GM18867 (cell line): ENCODE measurements around the gene TRAPPC4.
"Not testable (repeated sequence)": the region's sequence is repeated elsewhere in the genome, so short reads cannot be mapped to it uniquely, and the experiment has no call there.

ENCODE experiments used
- ATAC-seq: cut with Tn5 transposase; IDR thresholded peaks from one replicate; pipeline ENCODE4 v1.9.1; 2021; ENCODE audit warnings: mild to moderate bottlenecking, moderate library complexity; ENCODE audit not compliant: unreplicated experiment

Gene TRAPPC4

DNA sequence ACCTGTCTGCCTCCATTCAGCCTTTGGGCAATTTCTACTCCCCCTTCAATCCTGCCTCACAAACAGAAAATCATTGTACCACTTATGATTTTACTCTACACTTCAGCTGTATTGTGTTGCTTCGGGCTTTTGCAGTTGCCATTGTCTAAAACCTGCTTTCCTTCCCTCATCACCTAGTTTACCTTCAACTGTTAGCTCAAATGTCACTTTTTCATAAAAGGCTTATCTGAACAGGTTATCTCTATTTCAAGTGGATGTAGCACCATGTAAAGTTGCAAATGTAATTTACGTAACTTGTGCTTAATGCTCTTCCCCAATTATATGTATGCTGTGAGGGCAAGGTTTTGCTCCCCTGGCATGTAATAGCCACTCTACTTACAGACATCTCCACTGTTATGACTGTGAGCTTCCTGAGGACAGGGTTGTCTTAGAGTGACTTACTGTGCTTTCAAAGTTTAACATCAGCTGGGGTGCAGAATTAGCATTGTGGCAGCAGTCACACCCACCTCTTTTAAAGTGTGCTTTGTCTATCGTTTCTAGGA lies 5.9 kb upstream of the TRAPPC4 start:
- ATAC-seq, result no peak

DNA sequence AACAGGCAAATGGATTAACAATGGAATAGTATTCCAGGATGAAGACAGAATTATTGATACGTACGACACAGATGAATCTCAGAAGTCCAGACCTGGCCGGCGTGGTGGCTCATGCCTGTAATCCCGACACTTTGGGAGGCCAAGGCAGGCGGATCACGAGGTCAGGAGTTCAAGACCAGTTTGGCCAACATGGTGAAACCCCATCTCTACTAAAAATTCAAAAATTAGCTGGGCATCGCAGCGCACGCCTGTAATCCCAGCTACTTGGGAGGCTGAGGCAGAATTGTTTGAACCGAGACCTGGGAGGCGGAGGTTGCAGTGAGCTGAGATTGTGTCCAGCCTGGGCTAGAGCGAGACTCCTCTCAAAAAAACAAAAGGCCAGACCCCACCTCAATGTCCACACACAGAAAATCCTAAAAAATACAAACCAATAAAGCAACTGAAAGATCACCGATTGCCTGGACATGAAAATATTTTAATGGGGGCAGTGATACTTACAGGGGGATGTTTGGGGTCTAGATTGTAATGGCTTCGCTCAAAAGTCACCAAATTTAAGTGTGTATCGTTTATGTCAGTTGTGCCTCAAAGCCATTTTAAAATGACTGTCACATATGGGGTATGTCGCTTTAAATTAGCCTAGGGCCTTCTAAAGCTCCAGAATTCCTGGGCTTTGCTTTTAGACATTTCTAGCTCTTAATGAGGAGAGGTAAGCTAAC lies 4.2 kb upstream of the TRAPPC4 start:
- no peak for ATAC-seq

DNA sequence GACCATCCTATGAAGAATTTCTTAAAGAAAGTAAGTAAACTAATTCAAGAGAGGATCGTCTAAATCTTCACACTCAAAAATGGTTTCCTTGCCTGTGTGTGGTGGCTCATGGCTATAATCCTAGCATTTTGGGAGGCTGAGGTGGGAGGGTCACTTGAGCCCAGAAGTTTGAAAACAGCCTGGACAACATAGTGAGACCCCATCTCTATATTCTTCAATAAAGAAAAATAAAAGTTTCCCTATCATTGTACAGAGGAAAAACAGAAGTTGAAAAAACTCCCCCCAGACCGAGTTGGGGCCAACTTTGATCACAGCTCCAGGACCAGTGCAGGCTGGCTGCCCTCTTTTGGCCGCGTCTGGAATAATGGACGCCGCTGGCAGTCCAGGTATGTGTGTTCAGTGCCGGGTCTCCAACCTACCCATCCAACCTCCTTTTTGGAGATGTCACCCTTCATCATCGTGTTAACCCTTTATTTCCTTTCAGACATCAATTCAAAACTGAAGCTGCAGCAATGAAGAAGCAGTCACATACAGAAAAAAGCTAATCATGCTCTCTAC lies 3.4 kb upstream of the TRAPPC4 start:
- ATAC-seq, result no peak

DNA sequence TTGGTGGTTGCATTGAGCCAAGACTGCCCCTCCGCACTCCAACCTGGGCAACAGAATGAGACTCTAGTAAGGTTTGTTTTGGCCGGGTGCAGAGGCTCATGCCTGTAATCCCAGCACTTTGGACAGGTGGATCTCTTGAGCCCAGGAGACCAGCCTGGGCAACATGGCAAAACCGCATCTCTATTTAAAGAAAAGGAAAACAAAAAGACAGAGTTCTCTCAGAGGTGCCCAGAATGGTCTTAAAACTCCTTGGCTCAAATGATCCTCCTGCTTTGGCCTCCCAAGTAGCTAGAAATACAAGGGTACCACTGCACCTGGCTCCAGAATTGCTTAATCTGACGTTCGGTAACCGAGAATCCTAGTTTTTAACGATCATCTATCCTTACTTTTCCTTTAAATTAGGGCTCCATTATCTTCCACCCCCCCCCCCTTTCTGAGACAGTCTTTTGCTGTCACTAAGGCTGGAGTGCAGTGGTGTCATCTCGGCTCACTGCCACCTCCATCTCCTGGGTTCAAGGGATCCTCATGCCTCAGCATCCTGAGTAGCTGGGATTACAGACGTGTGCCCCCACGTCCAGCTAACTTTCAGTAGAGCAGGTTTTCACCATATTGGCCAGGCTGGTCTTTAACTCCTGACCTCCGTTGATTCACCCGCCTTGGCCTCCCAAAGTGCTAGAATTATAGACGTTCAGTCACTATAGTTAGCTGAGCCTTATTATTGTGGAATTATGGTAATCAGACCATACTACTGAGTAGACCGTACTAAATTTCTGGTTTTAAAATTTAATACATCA lies 2.2 kb upstream of the TRAPPC4 start:
- ATAC-seq, result no peak

DNA sequence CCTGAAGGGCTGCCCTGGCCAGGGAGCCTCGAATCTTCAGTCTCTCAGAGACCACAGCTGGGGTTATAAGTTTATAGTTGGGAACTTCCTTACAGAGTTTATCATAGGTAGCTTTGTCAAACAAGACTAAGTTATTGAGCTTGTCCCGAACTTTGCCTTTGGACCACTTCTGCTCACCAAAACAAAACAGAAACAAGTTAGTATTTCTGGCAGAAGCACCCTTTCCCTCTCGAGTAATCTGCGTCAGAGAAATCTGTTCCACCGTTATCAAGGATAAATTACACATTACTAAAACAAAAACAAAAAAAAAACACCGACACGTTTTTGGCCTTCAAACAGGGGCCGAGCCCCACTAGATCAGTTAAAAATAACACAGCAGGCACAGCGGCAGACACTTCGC lies 1.2 kb upstream of the TRAPPC4 start:
- not testable (repeated sequence) for ATAC-seq

DNA sequence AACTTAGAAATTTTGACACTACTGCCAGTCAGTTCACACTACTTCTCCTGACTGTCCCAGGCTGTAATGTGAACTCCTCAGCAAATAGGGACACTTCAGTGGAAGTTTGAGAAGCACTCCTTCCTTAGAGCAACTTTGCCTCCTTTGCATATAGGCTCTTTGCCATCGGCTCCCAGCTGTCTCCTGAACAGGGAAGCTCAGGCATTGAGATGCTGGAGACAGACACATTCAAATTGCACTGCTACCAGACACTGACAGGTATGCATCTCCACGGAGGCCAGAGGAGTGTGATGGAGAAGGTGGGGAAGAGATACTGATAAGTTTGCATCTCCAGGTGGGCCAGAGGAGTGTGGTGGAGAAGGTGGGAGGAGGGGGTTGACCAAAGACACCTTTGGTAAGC lies 1.4 kb downstream of the TRAPPC4 start:
- no peak for ATAC-seq

DNA sequence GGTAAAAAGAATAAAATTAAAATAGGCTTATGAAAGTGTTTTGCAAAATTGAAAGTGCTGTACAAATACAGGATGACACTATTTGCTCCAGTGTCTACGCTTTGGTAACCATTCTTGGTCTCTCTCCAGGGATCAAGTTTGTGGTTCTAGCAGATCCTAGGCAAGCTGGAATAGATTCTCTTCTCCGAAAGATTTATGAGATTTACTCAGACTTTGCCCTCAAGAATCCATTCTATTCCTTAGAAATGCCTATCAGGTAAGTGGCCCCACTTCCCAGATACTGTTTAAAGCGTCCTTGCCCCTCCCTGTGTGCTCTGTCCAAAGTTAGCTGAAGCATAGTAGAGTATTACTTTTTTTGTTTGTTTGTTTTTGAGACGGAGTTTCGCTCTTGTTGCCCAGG lies 3.1 kb downstream of the TRAPPC4 start:
- no peak for ATAC-seq

DNA sequence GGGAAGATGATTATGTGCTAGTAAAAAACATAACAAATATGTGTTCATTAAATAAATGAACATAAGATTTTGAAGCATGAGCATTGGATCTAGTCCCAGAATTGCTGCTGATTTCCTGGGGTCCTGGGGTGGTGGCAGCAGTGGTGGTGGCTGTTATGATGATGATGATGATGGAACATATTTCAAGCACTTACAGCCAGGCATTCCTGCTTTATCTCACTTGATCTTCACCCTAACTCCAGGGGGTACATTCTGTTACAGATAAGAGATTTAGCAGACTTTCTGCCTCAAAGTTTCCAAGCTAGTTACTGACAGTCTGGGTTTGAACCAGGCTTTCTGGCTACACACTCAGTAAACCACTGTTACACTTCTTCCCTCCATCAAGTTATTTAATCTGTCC lies 5.2 kb downstream of the TRAPPC4 start:
- no peak for ATAC-seq

DNA sequence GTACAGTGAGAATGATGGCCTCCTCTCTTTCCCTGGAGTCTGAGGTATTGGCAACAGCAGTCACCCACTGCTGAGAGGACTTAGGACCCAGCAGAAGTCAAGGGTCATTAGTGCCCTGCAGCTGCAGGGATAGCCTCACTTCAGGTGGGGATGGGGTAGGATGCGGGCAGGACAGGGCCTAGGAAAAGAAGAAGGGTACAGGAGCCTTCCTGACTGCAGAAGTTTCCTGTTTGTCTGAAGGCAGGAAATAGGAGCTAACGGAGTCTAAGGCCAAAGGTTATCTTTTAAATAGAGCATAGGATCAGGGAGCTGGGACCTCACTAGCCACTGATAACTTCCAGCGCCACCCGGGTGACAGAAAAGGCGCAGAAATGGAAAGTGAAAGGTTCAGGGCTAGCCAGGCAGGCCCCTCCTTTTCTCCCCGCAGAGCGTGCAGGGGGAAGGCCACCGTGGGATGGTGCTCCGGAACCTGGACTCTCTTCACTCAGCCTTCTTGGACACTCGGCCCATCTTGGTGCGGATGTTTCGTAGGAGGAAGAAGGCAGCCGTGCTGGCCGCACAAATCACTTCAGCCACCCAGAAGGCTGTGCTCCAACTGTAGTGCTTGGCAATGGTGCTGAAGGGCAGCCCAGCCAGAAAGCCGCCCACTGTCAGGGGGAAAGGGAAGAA lies 6.0 kb downstream of the TRAPPC4 start:
- ATAC-seq, result no peak

DNA sequence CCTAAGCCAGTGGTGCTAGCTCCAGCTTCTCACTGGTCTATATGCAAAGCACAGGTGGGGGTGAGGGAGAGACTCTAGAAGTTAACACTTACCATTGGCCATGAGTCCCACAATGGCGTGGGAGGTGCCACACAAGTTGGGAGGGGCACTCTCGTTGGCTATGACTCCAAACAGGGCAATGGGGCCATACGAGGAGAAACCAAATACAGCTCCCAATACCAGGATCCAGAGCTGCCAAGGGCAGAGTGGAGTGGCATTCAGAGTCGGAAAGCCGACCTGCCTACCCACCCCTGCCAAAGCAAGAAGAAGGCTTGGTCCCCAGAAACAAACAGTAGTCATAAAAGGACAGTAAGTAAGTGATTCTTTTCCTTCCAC lies 6.5 kb downstream of the TRAPPC4 start:
- no peak for ATAC-seq

DNA sequence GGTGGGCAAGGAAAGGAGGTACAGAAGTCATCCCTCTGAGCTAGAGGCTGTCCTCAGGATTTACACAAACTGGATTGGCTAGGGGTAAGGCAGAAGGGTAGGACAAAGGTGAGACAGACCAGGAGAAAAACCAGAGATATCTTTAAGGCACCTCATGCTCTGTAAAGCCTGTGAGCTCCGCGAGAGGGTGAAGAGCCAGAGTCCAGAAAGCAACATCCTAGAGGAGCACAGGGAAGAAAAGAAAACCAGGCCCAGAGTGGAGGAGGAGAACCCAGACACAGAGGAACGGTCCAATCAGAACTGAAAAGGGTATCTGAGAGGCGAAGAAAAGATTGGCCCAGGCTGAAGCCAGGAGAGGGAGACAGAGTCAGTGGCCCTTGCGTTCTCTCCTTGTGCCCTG lies 7.0 kb downstream of the TRAPPC4 start:
- ATAC-seq, result no peak

DNA sequence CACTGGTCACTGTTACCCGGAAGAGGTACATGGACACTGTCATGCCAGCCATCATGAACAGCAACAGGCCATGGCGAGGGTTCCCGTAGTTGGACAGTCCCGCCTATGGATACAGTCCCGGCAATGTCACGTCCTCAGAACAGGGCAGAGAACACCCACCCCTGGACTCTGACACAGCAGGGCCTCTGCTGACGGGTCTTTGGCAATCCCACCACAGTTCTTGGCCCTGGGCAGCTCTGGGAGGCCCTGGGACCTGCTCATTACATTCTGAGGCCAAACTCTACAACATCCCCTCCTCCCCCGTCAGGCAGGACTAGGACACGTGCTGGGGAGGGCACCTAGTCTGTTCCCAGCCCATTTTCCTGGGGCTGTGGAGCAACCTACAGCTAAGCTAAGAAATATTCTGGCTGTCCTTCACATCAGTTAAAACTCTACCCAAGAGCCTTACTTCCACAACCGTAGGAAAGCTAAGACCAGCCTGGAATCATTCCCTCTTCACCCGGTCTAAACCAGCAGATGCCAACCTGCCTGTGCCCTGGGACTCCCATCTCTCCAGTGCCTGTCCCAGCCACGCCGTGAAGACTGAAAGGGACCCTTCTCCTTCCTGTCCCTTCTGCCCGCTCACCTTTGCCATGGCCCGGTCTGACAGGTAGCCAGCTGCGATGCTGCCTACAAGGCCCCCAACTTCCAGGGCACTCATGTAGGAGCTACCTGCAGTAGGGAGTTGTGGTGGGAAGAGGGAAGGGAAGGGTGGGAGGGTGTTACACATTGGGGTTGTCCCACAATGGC lies 7.6 kb downstream of the TRAPPC4 start:
- ATAC-seq, result no peak

DNA sequence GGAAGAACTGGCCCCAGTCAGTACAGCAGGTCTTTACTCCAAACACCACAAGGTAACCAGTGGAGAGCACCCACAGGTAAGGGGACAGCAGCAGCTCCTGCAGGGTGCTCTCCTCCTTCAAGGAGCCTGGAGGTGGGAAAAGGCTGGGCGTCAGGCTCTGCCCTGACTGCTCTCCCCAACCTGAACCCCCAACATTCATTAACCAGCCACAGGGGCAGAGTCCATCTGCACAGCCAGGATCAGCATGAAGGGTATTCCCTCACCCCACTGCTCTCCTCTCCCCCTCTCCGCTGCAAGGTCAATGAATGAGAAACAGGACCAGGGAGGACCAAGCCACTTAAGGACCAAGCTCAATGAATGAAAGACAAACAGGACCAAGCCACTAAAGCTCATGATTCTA lies 8.4 kb downstream of the TRAPPC4 start:
- no peak for ATAC-seq

DNA sequence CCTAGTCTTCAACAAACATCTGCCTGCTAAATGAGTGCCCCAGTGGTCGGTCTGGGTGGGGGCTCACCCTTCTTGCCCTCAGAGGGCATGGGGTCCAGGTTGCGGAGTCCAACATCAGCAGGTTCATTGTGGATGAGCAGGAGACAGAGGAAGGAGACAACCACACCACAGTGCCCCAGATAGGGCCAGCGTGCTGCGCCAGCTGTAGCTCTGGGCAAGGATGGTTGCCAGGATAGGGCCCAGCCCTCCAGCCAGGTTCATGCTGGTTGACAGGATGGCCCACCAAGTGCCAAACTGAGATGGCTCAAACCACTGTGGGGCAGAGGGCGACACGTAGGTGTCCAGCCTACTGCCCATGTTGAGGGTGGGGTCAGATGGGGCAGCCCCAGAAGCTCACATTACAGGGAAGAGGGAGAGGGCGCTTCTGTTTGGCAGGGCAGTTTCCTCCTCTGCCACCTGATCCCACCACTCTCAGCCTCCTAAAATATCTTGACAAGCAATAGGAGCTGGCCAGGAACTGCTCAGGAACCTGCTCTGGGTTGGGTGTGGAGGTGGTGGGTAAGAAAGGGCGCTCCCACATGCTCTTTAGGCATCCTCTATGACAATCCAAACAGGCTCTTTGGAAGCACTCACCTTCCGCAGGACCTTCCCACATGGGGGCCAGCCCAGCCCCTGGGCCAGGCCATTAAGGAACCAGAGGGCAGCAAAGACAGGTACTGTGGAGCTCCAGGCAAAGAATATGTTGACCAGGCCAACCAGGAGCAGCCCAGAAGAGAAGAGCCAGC lies 9.2 kb downstream of the TRAPPC4 start:
- ATAC-seq, result no peak

DNA sequence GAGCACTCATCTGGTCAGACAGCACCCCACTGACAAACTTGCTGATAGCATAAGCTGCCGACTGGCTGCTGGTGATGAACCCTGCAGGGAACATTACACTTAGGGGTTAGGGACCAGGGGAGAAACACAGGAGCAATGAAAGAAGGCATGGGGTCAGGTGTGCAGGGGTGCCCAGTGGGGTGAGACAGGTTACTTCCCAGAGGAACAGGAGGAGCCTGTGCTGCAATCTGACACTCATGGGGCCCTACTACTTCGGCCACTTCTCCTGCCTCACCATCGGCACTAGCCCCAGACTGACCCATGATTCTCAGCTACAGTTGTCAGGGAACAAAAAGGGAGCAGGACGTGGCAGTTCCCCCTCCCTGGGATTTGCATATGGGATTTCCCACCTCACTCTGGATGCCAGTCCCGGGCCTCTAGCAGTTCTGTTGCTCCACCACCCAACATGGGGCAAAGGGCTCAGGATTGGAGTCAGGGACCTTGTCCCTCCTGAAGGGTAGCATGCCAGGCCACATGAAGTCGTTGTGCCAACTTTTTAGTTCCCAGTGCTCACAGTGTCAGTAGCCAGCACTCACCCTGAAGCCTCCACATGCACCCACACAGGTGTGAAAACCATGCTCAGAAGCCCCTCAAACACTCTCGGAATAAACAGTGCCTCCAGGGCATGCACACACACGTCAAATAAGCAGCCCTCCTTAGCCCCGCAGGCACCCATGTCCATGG lies 9.9 kb downstream of the TRAPPC4 start:
- ATAC-seq, result no peak

DNA sequence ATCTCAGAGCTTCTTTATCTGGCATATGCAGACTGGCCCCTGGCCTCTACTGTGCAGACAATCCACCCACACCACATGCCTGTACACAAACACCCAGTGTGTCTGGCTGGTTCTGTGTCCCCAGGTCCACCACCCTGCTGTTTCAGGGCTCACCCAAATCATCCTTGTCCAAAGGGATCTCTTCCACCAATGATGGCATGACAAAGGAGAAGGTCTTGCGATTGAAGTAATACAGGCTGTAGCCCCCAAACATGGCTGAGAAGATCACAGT lies 10.4 kb downstream of the TRAPPC4 start:
- ATAC-seq, result no peak

DNA sequence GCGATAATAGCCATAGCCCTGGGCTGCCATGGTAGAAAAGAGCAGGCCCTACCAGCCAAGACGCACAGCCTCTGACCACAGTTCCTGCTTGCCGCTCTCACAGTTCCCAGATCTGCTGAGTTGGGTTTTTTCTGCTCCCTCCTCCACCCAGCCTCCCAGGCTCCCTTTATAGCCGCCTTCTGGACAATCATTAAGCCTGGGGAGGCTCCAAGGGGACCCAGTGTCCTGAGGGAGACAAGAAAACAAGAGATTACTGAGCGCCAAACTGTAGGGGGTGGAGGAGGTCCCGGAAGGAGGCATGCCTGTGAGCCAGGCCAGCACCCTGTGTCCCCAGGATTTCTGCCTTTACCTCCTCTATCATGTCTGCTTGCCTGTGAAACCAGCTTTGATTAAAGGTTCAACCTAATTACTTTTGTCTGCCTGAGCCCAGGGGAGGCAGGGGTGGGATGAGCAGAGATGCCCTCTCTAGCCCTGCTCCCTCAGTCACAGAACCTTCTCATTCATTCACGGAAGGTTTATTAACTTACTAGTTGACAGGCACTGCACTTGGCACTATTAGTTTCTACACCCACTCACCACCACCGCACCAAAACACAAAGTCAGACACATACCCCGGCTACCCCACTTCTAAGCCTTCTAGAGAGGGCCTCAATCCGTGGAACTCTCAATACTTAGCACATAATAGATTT lies 10.9 kb downstream of the TRAPPC4 start:
- ATAC-seq, result peak; percentile 24

DNA sequence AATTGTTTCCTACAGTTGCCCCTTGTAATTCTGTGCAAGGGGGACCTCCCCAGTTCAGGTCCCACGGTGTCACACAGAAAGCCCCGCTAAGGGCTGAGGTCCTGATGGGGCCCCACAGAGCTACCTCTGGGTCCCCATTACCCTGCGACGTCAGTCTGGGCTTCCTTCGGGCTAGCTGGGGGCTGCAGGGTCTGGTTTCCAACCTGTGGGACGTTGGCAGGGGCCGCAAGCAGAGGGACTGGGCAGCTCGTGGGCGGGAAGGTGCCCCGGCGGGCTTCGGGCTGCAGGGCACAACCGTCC lies 11.4 kb downstream of the TRAPPC4 start:
- peak; percentile 2 for ATAC-seq
